22Rv1 (cell line): Measurements from ENCODE around the gene PLS3.

Source experiments
- H3K27ac ChIP-seq: fragments of 450-650 bp; 2 replicates; pipeline ENCODE4 v1.5.1; 2017
- ZFX ChIP-seq: fragments of 450-650 bp; IDR thresholded peaks from 2 replicates; pipeline ENCODE4 v1.6.1; 2017; ENCODE audit warnings: antibody characterized with exemption, borderline replicate concordance
- TF ChIP-seq, protein P1 (sequence below): fragments of 450-650 bp; IDR thresholded peaks from 2 replicates; pipeline ENCODE4 v1.5.1; 2017; ENCODE audit warnings: mild to moderate bottlenecking

Gene PLS3

DNA sequence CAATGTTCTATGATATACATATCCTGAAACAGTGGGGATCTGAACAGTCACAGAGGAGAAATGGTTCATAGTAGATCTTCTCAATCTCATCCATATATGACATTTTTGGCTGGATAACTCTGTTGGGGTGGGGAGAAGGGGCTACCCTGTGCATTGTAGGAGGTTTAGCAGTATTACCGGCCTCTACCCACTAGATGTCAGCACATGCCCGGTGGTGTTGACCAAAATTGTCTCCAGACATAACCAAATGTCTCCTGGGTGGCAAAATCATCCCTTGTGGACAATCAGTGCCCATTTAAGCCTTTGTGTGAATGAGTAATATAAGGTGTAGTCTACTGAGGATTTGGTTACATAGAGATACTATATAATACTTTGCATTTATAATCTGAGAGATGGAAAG, 89.9 kb downstream of the PLS3 start:
- TF ChIP-seq, protein P1, sequence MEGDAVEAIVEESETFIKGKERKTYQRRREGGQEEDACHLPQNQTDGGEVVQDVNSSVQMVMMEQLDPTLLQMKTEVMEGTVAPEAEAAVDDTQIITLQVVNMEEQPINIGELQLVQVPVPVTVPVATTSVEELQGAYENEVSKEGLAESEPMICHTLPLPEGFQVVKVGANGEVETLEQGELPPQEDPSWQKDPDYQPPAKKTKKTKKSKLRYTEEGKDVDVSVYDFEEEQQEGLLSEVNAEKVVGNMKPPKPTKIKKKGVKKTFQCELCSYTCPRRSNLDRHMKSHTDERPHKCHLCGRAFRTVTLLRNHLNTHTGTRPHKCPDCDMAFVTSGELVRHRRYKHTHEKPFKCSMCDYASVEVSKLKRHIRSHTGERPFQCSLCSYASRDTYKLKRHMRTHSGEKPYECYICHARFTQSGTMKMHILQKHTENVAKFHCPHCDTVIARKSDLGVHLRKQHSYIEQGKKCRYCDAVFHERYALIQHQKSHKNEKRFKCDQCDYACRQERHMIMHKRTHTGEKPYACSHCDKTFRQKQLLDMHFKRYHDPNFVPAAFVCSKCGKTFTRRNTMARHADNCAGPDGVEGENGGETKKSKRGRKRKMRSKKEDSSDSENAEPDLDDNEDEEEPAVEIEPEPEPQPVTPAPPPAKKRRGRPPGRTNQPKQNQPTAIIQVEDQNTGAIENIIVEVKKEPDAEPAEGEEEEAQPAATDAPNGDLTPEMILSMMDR: peak; percentile 64
- no peak for TF ChIP-seq ZFX

DNA sequence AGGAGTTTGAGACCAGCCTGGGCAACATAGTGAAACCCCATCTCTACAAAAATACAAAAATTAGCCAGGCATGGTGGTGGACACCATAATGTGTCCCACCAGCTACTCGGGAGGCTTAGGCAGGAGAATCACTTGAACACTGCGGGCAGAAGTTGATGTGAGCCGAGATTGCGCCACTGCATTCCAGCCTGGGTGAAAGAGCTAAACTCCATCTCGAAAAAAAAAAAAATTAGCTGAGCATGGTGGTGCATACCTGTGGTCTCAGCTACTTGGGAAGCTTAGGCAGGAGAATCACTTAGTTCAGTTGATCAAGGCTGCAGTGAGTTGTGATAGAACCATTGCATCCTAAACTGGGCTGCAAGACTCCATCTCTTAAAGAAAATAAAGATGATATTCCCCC, 91.2 kb downstream of the PLS3 start:
- H3K27ac ChIP-seq: no peak overlapping the region
- TF ChIP-seq, protein P1: no peak
- no peak for TF ChIP-seq ZFX

More for the DNA sequence above, 89.9 kb downstream of the PLS3 start:
- peak overlapping the region; percentile 23; the same call in 1 of the 2 replicates for H3K27ac ChIP-seq

DNA sequence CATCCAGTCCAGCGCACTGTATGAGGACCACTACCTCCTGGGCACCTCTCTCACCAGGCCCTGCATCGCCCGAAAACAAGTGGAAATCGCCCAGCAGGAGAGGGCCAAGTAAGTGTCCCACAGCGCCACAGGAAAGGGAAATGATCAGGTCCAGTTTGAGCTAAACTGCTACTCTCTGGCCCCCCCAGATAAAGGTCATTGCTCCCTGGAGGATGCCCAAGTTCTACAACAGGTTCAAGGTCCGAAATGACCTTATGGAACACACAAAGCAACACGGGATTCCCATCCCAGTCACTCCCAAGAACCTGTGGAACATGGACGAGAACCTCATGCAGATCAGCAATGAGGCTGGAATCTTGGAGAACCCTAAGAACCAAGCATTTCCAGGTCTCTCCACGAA, 104.1 kb downstream of the PLS3 start:
- TF ChIP-seq, protein P1: no peak
- no peak for TF ChIP-seq ZFX
- H3K27ac ChIP-seq: no peak overlapping the region

DNA sequence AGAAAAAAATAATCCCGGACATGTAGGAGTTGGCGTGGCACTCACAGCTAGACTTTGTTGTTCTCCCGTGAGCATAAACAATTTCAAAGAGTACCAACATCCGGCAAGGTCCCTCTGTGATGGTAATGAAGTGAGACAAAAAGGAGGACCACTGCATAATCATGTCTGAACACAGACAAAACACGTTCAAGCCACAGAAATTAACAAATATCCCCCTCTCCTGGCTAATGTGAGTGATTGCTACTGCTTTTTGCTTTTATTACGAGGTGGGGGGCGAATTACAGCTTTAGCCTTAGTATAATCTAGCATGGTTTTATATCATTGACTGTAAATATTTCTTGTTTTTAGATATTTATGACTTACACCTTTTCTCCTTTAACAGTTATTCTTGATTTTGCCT, 118.5 kb downstream of the PLS3 start:
- no peak overlapping the region for H3K27ac ChIP-seq
- TF ChIP-seq ZFX: no peak
- TF ChIP-seq, protein P1: peak; percentile 23; the same call in 1 of the 2 replicates

DNA sequence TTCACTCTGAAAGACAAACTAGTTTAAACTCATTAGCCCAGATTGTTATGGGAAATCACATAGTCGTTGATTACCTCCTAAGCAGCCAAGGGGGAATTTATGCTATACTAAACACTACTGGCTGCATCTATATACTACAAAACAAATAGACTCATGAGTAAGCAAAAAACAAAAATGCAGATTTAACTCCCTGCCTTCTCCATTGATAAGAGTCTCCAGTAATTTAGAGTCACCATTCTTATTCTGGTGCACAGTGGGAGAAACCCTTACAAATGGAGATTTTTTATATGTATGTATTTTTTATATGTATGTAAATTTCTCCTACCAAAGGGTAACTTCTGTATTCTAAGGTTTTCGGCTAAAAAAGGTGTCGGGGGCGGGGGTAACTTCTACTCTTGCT, 126.6 kb downstream of the PLS3 start:
- no peak overlapping the region for H3K27ac ChIP-seq
- TF ChIP-seq ZFX: no peak
- TF ChIP-seq, protein P1: no peak

DNA sequence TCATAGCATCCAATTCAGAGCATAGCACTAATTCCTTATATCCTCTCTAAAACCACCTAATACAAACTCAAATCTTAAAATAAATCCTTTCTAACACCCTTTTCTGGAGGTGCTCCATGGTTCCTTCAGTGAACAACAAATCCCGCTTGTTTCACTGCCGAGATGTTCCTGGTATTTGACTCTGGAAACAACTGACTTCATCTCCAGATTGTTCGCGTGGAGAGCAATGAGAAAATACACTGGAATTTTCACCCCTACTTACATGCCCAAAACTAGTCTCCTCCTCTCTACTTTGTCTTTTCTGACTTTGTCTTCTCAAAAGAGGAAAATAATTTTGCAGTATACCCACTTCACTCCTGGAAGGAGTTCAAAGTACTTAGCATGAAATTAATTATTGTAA, 129.0 kb downstream of the PLS3 start:
- TF ChIP-seq, protein P1: no peak
- TF ChIP-seq ZFX: no peak
- H3K27ac ChIP-seq: no peak overlapping the region

DNA sequence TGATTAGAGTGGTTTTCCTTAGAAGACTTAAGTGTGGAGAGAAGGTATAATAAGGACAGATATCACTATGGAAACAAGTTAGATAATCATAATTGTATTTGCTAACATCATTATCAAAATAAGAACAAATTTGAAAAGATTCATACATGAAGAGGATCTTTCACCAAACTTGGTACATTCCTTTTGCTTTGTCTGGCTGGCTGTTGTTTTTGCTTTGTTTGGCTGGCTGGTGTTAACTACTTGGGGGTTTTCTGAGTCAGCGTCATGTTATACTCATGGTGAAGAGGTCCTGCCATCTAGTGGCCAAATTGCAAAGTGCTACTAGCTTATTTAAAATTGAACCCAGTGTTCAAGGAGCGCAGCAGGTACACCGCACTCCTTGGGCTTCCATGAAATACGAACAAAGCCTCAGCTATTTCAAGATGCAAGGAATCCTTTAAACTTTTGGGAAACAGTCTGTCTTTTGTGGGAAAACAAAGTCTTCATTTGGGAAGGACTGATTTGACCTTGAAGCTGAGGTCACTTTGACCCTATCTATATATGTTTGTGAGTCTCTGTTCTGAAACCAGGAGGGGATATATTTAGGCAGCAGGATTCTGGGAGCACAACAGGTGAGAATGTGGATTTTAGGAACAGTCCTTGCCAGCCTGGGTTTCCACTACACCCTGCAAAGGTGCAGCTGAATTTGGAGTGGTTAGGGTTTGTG, 129.7 kb downstream of the PLS3 start:
- TF ChIP-seq, protein P1: peak; percentile 75
- no peak for TF ChIP-seq ZFX
- no peak overlapping the region for H3K27ac ChIP-seq
